HG03558 (cell line): ENCODE data around the gene POLN.
"Not testable (repeated sequence)": the region's sequence is repeated elsewhere in the genome, so short reads cannot be mapped to it uniquely, and the experiment has no call there.

ENCODE experiments used
- ATAC-seq: cut with Tn5 transposase; IDR thresholded peaks from one replicate; pipeline ENCODE4 v1.9.1; 2021; ENCODE audit warnings: moderate number of reproducible peaks; ENCODE audit not compliant: unreplicated experiment; ENCODE audit errors: extremely low read depth

Gene POLN

DNA sequence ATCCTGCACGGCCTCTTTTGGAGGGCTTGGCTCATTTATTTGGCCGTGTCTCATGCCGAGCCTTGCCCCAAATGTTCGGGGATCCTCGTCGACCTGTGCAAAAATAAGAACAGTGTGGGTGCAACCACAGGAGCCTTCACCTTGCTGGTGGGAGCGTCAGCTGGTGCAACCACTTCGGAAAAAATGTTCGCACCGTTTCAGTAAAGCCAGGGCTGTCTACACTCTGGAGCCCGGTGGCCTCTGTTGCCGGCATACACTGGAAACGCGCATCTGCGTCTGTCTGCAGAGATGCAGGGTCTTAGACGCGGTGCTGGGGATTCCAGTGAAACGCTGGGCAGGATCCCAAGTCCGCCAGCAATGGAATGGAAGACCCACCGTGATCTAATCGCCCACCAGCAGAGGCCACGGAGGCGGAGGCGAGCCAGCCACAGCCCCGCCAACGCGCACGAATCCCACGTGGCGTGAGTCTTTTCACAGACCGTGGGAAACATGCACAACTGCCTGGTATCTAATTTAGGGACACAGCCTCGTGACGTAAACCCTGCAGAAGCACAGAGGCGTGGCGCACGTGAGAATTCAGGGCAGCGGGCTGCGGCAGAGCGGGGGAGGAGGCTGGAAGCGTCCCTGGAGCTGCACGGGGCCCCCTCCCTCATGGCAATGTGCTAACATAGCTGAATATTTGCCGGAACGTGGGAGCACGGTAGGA, 33.8 kb upstream of the POLN start:
- no peak for ATAC-seq

DNA sequence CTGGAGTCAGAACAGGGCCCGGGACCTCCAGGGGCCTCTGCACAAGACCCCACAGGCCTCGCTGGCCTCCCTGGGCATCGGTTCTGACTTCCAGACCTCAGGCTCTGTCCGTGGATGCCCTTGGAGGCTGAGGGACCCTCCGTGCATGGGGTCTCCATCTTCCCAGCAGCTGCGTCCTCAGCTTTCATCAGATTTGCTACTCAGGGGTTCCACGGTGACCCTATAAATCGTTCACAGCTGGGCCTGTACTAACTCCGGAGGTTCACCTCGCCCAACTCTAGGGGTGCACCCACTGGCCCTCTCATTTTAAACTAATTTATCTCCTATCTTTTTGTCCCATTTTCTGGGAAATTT, 33.1 kb upstream of the POLN start:
- not testable (repeated sequence) for ATAC-seq

DNA sequence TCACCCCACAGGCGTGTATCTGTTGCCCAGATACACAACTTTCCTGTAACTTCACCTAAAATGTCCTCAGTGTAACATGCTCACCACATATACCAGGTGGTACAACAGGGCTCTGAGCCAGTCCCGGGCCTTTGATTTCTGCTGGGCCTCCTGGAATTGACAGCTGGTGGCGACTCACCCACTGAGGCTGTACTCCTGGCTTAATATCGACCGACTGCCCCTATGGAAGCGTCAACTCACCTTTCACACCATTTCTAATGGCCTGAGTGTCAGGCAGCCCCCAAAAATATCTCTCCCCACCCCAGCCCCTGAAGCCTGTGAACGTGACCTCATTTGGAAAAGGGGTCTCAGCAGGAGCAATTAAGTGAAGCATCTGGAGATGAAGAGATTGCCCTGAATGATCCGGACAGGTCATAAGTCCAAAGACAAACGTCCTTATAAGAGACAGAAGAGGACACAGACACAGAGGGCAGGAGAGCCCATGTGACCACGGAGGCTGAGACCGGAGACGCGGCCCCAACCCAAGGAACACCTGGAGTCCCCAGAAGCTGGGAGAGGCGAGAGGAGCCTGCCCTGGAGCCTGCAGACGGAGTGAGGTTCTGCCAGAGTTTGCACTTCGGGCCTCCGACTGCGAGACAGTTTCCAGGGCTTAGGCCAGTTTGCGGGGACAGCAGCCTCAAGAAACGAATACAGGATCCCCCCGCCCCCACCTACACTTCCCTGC, 32.6 kb upstream of the POLN start:
- ATAC-seq, result no peak

DNA sequence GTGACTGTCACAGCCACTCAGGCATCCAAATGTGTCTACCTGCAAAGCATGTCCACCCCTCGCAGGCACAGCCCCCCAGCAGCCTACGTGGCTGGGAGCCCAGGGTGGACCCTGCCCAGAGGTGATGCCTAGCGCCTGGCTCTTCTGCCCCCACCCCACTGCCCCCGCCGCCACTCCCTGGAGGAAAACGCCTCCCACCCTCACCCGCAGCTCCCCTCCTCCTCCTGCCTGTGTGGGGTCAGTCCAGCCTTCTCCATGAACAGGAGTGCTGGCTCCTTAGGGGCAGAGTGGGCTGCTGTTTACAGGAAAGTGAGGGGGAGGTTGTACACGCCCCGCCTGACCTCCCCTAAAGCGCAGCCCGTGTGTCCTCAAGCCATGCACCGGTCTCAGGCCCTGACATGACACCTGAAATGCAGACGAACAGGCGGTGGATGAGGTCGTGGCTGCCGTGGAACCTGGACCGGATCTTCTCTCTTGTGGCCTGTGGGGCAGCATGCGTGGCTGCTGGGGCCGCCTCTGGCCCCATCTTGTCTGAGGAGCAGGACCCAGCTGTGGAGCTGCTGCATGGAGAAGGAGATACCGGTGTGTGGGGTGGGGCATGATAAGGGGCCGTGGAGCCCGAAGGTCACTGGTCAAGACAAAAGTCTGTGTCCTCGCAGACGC, 31.9 kb upstream of the POLN start:
- no peak for ATAC-seq

DNA sequence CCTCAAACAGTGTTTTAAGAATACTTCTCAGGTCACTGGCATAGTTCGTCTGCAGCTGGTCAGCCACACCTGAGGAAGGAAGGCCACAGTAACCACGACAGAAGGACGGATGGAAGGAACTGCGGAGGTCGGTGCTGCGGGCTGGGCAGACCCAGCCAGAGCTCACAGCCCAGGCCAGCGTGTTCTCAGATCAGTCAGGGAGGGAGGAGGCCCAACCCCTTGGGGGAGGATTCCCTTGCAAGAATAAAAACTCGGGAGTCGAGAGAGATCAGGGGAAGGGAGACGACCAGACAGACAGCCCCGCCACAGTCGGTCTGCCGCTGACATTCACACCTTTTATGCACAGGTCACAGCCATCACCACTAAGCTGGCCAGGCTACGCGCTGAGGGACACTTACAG, 31.3 kb upstream of the POLN start:
- ATAC-seq, result no peak

DNA sequence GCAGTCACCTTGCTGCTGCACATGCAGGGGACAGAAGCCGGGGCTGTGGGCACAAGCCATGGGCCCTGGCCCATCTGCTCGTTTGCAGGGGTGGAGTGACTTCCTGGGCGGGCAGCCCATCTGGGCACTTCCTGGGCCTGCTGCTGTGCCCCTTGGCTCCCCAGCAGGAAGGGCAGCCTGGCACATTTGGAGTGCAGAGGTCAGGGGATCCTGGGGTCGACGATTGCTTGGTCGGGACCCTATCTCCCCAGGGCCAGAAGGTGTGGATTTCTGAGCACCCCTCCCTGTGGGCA, 30.9 kb upstream of the POLN start:
- ATAC-seq, result no peak

DNA sequence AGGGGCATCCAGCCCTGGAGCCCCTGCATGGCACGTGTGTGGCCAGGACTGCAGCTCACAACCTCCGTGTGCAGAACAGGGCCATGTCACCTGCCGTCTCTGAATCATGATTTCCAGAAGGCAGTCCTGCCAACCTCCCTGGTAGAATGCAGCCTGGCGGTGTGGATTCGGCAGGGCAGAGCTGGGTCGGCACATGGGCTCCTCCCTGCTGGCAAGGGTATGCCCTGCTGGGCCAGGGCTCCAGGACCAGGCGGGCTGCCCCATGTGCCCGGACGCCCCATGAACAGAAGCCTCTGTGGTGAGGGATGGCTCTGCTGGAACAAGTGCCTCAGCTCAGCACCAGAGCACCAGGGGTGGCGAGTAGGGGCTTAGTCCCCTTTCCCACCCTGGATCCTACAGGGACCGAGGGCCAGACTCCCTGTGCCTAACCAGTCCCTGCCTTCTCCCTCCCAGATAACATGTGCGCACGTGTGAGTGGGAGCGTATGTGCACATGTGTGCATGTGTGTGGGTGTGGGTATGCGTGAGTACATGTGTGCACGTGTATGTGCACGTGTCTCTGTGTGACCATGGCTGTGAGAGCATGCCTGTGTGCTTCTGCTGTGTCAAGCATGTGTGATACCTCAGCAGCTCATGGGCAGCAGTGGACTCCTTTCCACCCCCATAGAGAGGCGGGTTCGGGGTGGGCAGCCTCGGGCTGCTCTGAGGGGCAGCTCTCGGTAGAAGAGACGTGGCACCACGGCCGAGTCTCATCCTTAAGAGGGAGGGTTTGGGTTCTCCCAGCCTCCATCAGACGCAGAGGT, 30.3 kb upstream of the POLN start:
- no peak for ATAC-seq

DNA sequence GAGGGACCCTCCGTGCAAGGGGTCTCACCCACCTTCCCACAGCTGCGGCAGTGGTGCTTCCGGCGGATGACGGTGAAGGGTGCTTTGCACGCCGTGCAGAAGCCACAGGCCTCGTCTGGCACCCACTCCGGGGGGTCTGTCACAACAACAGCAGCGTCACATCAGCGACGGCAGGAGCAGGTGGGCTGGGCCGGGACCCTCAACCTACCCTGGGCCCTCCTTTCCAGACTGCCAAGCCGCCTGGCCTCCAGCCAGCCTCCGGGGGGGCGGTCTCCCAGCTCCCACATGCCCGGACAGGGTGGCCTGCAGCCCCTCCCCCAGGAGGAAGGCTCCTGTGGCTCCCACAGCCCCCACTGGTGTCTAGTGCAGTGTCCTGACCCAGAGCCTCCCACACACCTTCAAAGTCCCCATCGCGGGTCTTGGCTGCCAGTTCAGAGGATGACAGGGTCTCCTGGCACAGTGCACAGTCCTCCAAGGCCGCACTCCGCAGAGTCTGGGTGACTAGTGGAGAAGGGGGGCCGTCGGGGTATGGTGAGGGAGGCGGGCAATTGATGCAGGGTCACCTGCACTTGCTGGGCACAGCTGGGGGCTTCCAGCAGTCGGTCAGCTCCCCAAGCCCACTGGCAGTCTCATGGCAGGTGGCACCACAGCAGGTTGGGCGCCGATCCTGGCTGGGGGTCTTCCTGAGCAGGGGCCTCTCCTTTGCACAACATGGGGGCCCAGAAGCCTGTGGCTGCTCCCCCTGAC, 29.5 kb upstream of the POLN start:
- ATAC-seq, result no peak

DNA sequence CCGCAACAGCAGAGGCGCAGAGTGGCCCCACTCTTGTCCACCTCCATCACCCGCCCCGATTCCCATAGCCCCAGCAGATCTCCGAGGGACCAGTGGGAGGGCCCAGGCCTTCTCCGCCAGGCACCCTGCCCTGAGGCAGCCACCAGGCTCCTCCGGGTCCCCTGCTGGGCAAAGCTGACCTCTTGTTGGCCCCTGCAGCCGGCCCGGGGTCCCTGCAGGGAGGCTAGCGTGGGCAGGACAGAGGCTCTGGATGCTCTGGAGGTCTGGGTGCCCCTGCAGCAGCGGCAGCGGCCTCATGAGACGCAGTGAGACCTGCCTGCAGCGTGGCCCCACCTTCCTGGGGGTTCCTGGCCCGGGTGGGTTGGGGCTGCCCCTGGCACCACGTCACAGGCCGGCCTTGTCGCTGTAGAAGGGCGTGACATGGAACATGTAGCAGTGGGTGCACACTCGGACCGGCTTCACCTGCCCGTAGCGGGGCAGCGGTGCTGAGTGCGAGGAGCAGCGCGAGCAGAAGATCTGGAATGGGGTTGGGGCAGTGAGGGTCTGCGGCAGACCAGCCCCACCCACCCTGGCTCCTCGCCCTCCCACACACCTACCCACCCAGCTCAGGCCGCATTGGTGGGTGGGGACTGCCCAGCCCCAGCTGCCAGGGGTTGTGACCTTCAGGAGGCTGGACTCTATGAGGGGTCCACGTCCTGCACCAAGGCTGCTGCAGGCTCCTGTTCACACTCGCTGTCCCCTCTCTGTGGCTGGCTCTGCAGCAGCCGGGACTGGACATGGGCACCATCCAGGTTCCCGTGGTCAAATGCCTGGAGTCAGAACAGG, 28.6 kb upstream of the POLN start:
- no peak for ATAC-seq

DNA sequence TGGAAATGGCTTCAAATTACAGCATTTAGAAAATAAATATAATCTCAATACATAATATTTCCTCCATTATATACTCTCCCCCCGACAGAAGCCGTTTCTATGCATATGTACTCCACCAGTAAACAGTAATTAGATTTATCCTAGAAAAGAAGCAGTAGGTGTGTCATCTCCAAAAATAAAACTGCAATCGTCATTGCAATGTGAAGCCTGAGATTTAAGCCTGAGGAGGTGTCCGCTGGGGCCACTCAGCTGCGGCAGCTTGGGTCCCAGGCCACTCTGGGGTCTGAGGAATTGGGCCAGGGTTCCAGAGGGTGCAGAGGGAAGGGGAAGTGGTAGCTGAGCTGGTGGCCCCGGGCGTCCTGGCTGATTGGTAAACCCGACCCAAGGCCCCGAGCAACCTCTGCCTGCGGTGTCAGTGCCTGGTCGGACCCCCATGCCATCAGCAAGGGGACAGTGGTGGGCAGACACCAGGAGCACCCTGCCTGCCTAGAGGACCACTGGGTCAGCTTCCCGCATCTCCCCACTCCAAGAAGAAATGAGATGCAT, 27.8 kb upstream of the POLN start:
- ATAC-seq, result no peak

DNA sequence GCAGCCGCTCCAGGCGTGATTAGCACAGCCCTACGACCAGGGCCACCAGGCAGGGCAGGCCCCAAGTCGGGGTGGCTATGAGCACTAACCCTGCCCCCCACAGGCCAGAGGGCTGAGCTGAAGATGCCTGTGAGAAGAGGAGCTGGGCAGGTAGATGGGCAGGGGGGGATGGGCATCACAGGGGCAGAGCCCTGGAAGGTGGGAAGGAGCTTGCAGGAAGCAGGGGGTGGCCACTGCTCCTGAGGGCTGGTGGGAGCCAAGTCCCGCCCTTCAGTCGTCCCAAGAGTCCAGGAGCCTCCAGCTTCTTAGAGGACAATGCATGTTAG, 27.2 kb upstream of the POLN start:
- no peak for ATAC-seq

DNA sequence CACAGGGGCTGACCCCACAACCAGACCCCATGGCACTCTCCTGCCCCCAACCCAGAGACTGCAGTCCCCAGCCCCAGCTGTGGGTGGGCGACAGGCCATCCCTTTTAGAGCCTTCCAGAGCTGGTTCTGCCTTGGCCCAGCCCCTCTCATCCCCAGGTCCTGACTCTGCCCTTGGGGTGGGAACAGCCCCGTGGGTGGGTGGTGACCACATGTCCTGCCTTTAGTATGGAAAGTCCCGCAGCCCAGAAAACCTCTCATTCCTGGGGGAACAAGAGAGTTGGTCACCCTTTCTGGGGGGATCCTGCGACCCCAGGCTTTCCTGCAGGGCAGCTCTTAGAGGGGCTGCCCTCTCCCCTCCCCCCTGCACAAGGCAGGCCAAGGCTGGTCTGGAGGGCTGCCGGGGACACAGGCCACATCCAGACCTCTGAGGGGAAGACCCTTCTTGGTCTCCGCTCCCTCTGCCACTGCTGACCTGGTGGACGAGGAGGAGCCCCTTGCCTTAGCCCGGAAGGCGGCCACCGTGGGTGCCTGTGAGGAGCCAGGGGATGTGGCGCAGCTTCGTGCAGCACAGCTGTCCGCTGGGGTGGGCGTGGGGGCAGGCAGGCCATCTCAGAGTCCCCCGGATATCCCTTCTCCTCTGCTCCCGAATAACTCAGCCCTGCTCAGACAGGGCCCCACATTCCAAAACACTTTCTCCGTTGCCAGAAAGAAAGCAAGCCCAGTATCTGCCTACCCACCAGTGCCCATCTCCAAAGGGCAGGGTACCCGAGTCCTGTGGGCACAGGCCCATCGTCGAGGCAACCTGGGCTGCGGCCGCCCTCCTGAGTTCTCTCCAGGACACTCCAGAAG, 26.7 kb upstream of the POLN start:
- no peak for ATAC-seq

DNA sequence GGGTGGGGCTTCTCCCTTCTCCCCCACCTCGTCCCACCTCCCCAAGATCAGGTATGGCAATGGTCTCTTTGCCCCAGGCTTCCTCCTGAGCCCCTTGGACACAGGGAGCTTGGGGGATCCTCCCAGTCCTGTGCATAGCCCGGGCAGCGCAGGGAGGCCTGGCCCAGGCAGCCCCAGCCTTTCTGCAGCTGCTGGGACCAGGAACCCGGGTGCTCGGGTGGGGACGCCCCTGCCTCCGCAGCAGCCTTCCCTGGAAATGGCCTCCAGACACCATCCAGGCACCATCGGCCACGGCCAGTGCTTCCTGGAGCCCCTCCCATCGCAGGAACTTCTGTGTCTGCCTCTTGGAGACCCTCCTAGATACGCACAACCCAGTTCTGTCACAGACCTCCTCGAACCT, 25.9 kb upstream of the POLN start:
- ATAC-seq, result no peak

DNA sequence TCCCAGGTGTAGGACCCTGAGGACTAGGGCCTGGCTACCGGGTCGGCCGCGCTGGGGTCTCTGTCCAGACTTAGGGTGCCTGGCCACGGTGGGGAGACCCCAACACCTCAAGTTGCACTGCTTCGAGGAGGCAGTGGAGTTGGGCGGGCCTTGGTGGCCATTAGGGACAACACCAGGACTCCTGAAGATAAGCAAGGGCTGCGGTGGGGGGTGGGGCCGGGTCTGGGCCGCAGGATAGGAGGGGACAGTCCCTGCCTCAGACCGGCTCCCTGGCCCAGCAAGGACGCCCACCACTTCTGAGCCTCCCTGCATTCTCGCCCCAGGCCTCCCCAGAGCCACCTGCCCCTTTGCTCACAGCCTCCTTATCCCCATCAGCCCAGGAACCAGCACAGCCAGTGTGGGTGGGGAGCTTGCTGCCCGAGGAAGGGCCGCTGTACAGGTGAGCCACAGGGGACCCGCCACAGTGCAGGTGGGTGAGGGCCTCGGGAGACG, 25.4 kb upstream of the POLN start:
- ATAC-seq, result no peak

DNA sequence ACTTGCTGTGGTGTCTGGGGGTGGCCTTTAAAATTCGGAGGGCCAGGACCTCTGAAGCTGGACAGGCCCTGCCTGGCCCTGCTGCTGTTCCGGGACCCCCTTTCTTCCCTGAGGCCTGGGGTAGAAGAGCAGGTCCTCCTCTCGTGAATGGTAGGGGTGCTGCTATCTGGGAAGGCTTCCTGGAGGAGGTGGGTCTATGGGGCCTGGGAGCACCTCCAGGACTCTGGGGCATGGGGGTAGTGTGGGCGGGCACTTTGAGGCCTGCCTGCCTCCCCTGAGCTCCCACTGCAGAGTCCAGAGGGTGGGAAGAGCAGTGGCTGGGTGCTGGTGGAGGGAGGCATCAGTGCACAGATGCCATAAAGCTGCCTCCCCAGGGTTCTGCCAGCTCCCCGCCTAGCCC, 24.9 kb upstream of the POLN start:
- no peak for ATAC-seq

DNA sequence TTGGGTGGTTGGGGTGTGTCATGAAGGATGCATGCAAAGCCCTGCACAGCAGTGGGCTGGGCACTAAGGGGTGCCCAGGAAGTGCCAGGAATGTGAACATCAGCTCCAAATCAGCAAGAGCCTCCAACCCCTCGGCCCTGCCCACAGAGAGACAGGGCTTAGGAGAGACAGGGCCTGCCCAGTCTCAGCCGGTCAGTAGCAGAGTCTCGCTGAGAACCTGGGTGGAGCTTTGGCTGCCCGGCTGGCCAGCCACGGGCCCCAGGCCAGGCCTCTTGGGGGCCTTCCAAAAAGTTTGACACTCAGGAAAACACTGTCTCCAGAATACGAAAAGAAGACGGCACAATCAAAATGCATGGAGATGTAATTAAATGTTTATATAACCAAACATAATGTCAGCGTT, 24.3 kb upstream of the POLN start:
- no peak for ATAC-seq

DNA sequence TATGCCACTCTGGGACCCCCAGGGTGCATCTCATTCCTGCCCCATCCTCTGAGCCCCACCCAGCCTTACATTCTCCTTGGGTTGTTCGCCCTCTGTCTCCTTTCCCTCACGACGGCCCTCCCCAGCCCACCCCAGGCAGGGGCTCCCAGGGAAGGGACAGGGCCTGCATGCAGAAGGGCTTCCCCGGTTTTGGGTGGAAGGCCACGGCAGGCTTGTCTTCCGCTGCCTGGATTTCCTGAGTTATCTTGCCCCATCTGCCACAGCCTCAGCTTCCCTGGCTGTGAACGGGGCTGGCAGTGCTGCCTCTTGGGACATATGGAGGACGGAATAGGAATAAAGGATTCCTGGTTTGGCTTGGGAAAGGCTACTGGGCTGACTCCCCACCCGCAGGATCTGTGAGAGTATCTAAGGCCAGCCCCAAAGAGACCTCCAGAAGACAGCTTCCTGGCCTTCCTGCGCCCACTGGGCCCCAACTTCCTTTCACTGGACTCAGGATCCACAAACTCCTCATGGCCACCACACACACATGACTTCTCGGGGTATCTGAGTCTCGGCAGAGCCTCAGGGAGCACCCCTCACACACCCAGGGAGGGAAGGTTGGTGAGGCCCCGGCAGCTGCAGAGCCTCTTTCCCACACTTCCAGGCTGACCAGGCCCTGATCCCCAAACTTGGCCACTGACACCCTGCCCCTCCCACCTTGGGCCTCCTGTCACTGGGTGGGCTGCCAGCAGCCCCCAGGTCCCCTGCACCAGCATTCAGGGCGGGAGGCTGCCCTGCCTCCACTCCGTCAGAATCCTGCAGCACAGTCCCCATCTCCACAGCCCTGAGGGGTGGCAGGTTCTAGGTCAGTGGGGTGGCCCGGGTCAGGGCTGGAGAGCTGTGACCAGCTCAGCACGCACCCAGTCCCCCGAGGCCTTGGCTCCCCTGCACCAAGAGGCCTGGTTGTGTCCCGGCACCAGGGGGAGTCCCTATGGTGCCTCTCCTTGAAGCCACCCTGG, 23.5 kb upstream of the POLN start:
- ATAC-seq, result no peak
